ENCODE data around the gene EPS15.

Gene EPS15

GRCh38 chr1:51346086-51346942 is 172.8 kb downstream of the EPS15 start:
- TF ChIP-seq, protein P1, sequence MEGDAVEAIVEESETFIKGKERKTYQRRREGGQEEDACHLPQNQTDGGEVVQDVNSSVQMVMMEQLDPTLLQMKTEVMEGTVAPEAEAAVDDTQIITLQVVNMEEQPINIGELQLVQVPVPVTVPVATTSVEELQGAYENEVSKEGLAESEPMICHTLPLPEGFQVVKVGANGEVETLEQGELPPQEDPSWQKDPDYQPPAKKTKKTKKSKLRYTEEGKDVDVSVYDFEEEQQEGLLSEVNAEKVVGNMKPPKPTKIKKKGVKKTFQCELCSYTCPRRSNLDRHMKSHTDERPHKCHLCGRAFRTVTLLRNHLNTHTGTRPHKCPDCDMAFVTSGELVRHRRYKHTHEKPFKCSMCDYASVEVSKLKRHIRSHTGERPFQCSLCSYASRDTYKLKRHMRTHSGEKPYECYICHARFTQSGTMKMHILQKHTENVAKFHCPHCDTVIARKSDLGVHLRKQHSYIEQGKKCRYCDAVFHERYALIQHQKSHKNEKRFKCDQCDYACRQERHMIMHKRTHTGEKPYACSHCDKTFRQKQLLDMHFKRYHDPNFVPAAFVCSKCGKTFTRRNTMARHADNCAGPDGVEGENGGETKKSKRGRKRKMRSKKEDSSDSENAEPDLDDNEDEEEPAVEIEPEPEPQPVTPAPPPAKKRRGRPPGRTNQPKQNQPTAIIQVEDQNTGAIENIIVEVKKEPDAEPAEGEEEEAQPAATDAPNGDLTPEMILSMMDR (IDR thresholded peaks at IDR 0.05; ENCODE audit: low read depth, low read length) = no peak
- H3K4me3 ChIP-seq (ENCODE audit: low read depth, low read length) = no peak overlapping the region

GRCh38 chr1:51345300-51345687 is 173.8 kb downstream of the EPS15 start:
- TF ChIP-seq, protein P1 (IDR thresholded peaks at IDR 0.05; ENCODE audit: low read depth, low read length) = no peak
- no peak overlapping the region for H3K4me3 ChIP-seq (ENCODE audit: low read depth, low read length)

DNA sequence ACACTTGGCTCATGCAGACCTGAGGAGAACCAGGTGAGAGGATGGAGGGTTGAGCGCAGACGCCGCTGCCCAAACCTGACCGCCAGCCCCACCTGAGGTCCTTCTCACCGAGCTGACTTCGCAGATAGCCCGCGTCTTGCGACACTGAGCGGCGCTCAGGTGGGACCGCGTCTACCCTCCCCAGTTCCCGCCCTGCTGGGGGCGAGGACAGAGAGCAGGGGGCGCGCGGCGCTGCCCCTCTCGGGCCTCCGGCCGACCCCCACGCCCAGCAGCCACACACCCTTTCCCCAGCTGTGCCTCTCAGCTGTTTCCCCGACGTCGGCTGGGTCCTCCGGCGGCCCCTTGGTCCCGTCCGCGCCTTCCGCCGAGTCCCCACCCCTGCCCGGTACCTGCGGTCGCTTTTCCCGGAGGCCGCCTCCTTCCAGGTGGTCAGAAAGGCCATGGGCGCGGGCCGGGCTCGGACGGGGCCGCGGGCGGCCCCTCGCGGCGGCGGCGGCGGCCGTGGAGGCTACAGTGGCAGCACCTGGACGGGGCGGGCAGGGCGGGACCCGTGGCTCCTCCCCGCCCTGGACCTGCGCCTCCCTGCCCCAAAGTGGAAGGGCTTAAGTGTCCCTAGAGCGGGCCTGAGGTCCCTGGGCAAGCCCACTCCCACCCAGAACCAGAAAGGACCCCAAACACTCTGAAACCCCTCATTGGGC is 174.3 kb downstream of the EPS15 start:
- H3K4me3 ChIP-seq (ENCODE audit: low read depth, low read length) = no peak overlapping the region
- TF ChIP-seq, protein P1 (IDR thresholded peaks at IDR 0.05; ENCODE audit: low read depth, low read length) = no peak

DNA sequence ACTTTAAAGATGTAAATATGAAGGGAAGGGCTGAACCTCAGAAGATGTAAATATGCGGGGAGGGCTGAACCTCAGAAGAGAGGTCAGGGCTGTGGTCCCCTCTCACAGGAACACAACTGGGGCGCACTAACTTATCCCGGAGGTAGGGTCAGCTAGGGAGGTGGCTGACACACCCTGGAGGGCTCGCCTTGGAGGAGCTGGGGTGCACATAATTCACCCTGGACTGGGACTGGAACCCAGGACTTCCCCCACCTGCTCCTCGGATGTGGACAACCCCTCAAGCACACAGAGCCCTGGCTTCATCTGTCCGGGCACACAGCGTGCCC is 174.8 kb downstream of the EPS15 start:
- H3K4me3 ChIP-seq (ENCODE audit: low read depth, low read length) = no peak overlapping the region
- TF ChIP-seq, protein P1 (IDR thresholded peaks at IDR 0.05; ENCODE audit: low read depth, low read length) = no peak

DNA sequence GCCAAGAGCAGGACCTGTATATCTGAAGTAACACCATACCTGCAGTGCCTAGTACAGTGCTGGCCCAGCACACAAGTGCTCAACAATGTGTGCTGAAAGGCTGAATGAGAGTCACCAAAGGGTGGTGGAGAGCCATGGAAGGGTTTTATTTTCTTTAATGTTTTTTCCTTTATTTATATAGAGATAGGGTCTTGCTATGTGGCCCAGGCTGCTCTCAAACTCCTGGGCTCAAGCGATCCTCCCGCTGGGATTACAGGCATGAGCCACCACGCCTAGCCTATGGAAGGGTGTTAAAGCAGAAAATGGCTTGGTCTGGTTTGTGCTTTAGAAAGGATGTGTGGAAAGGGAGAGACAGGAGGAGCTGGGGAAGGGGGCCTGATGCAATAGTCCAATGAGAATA is 175.4 kb downstream of the EPS15 start:
- TF ChIP-seq, protein P1 (IDR thresholded peaks at IDR 0.05; ENCODE audit: low read depth, low read length) = no peak

DNA sequence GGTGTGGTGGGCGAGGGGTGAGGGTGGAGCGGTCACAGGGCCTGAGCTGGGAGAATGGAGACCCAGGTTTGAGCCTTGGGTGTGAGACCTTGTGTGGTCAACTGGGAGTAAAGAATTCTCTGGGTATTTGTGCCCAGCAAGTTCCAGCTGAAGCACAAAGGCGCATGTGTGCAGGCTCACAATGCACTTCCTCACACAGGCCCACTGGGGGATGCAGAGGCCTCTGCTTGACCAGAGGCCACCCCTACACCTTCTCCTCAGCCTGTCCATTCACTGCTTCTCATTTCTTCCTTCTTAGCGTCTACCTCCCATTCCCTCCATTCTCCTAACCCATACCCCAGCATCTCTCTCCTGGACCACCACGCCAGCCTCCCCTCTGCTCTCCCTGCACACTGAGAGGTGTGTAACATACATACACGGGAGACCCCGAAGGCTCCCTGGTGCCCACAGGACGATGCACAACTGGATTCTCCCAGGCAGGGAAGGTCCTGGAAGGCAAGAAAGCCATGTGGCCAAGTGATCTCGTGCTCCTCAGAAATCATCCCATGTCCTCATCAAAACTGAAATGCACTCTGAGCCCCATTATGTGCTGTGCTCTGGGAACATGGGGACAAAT is 176.4 kb downstream of the EPS15 start:
- TF ChIP-seq, protein P1 (IDR thresholded peaks at IDR 0.05; ENCODE audit: low read depth, low read length) = no peak
- H3K4me3 ChIP-seq (ENCODE audit: low read depth, low read length) = no peak overlapping the region

More for the DNA sequence above, 175.4 kb downstream of the EPS15 start:
- no peak overlapping the region for H3K4me3 ChIP-seq (ENCODE audit: low read depth, low read length)
